Neural progenitor cell (in vitro differentiated cells): Measurements from ENCODE around the gene PAXIP1. TPM values are rescaled to one million over a fixed set of nuclear protein-coding genes. Genes with fewer than 3 reads are reported as not detected.

ENCODE experiments used
- DNase-seq: peaks from one replicate; pipeline ENCODE4 v3.0.0-alpha.2; 2016; ENCODE audit warnings: low spot score
- H2AFZ ChIP-seq: fragments of 200-600 bp; sonication (generic); replicated peaks from 2 replicates; pipeline ENCODE4 v1.6.1; 2016; ENCODE audit warnings: antibody characterized with exemption
- H3F3A ChIP-seq: fragments of 200-600 bp; sonication (generic); 2 replicates; pipeline ENCODE4 v1.6.1; 2016; ENCODE audit warnings: antibody characterized with exemption, low read depth
- H3K27ac ChIP-seq: fragments of 200-600 bp; sonication (generic); 2 replicates; pipeline ENCODE4 v1.5.1; 2016; ENCODE audit warnings: mild to moderate bottlenecking
- H3K27me3 ChIP-seq: fragments of 200-600 bp; sonication (generic); 2 replicates; pipeline ENCODE4 v1.6.1; 2016; ENCODE audit warnings: mild to moderate bottlenecking, moderate library complexity
- H3K36me3 ChIP-seq: fragments of 200-600 bp; sonication (generic); 2 replicates; pipeline ENCODE4 v1.5.1; 2016
- H3K4me1 ChIP-seq: fragments of 200-600 bp; sonication (generic); 2 replicates; pipeline ENCODE4 v1.6.1; 2016; ENCODE audit warnings: mixed run types
- H3K4me2 ChIP-seq: fragments of 200-600 bp; sonication (generic); 2 replicates; pipeline ENCODE4 v1.6.1; 2016
- H3K4me3 ChIP-seq: fragments of 200-600 bp; sonication (generic); 2 replicates; pipeline ENCODE4 v1.5.1; 2016
- H3K79me2 ChIP-seq: fragments of 200-600 bp; sonication (generic); 2 replicates; pipeline ENCODE4 v1.6.1; 2016; ENCODE audit warnings: low read depth
- H3K9ac ChIP-seq: fragments of 200-600 bp; sonication (generic); 2 replicates; pipeline ENCODE4 v1.6.1; 2016
- H3K9me3 ChIP-seq: fragments of 200-600 bp; sonication (generic); 2 replicates; pipeline ENCODE4 v1.5.1; 2016; ENCODE audit warnings: low read depth
- H4K20me1 ChIP-seq: fragments of 200-600 bp; sonication (generic); 2 replicates; pipeline ENCODE4 v1.6.1; 2016; ENCODE audit warnings: low read depth
- H3K27ac Mint-ChIP-seq: 3 replicates; pipeline ENCODE4 v1.8.0; 2021; ENCODE audit warnings: mixed read lengths
- H3K27me3 Mint-ChIP-seq: 2 replicates; pipeline ENCODE4 v1.8.0; 2022; ENCODE audit warnings: low read depth, mild to moderate bottlenecking, inconsistent platforms, moderate library complexity, mixed read lengths; ENCODE audit not compliant: insufficient read depth
- H3K36me3 Mint-ChIP-seq: 3 replicates; pipeline ENCODE4 v1.8.0; 2021; ENCODE audit warnings: mixed read lengths
- H3K4me1 Mint-ChIP-seq: 3 replicates; pipeline ENCODE4 v1.8.0; 2021; ENCODE audit warnings: mixed read lengths
- H3K4me3 Mint-ChIP-seq: 3 replicates; pipeline ENCODE4 v1.8.0; 2021; ENCODE audit warnings: mild to moderate bottlenecking, moderate library complexity, mixed read lengths
- H3K9me3 Mint-ChIP-seq: 3 replicates; pipeline ENCODE4 v1.8.0; 2020; ENCODE audit warnings: mixed read lengths
- CTCF ChIP-seq: fragments of 200-600 bp; sonication (generic); IDR thresholded peaks from 2 replicates; pipeline ENCODE4 v1.5.1; 2017; ENCODE audit warnings: antibody characterized with exemption, mild to moderate bottlenecking
- EZH2 ChIP-seq: fragments of 200-600 bp; sonication (generic); IDR thresholded peaks from 2 replicates; pipeline ENCODE4 v1.6.1; 2017; ENCODE audit warnings: antibody characterized with exemption, mild to moderate bottlenecking, moderate library complexity
- EZH2phosphoT487 ChIP-seq: fragments of 200-600 bp; sonication (generic); IDR thresholded peaks from 2 replicates; pipeline ENCODE4 v1.6.1; 2017; ENCODE audit warnings: antibody characterized with exemption
- total RNA-seq: library from RNA; depleted of rRNA; stranded (reverse); fragments of >200 nt; gene quantifications from 2 replicates; pipeline ENCODE4 v1.2.3, GENCODE V29; 2015; ENCODE audit warnings: low replicate concordance

Gene PAXIP1
- total RNA-seq, 1 donor from 2014 or later: 26.1 TPM

GRCh38 chr7:154919344-154920225 lies 83.3 kb downstream of the PAXIP1 start:
- Histone ChIP-seq H3K27ac (no peak overlapping the region), H3K9ac (no peak overlapping the region), H3K27me3 (peaks cover 5% of the 10 kb centered on the region), H3K4me2 (no peak overlapping the region), H3K4me1 (no peaks in the 10 kb centered on the region), H3K4me3 (no peak overlapping the region), H2AFZ (no peak overlapping the region), H3F3A (no peaks in the 10 kb centered on the region), H3K36me3 (no peaks in the 10 kb centered on the region), H4K20me1 (no peaks in the 10 kb centered on the region), H3K79me2 (no peaks in the 10 kb centered on the region), H3K9me3 (no peaks in the 10 kb centered on the region)
- H3K36me3 Mint-ChIP-seq: no peaks in the 10 kb centered on the region
- H3K27ac Mint-ChIP-seq: no peak overlapping the region
- no peak overlapping the region for H3K4me3 Mint-ChIP-seq
- H3K4me1 Mint-ChIP-seq: no peaks in the 10 kb centered on the region
- no peak for TF ChIP-seq CTCF
- DNase-seq: no peak
- peaks cover 6% of the 10 kb centered on the region for H3K27me3 Mint-ChIP-seq
- H3K9me3 Mint-ChIP-seq: no peaks in the 10 kb centered on the region

GRCh38 chr7:154918741-154919140 lies 84.2 kb downstream of the PAXIP1 start:
- no peaks in the 10 kb centered on the region for H3K9me3 ChIP-seq
- DNase-seq: no peak
- H3K27ac ChIP-seq: no peak overlapping the region
- H3K9ac ChIP-seq: no peak overlapping the region
- H2AFZ ChIP-seq: no peak overlapping the region
- peaks cover 3% of the 10 kb centered on the region for H3K4me1 Mint-ChIP-seq
- no peaks in the 10 kb centered on the region for H3K36me3 Mint-ChIP-seq
- H3K79me2 ChIP-seq: no peaks in the 10 kb centered on the region
- peaks cover 13% of the 10 kb centered on the region for H3K27me3 ChIP-seq
- H3F3A ChIP-seq: no peaks in the 10 kb centered on the region
- no peak overlapping the region for H3K27ac Mint-ChIP-seq
- no peaks in the 10 kb centered on the region for H3K9me3 Mint-ChIP-seq
- H3K4me3 Mint-ChIP-seq: no peak overlapping the region
- no peaks in the 10 kb centered on the region for H4K20me1 ChIP-seq
- H3K4me3 ChIP-seq: no peak overlapping the region
- H3K4me1 ChIP-seq: no peaks in the 10 kb centered on the region
- H3K27me3 Mint-ChIP-seq: peaks cover 6% of the 10 kb centered on the region
- H3K36me3 ChIP-seq: no peaks in the 10 kb centered on the region
- H3K4me2 ChIP-seq: no peak overlapping the region
- TF ChIP-seq EZH2phosphoT487 (no peak), CTCF (no peak), EZH2 (no peak)

- H4K20me1 ChIP-seq: no peaks in the 10 kb centered on the region
- TF ChIP-seq CTCF (no peak), EZH2phosphoT487 (no peak), EZH2 (no peak)
- H3K36me3 ChIP-seq: no peaks in the 10 kb centered on the region
- Mint-ChIP-seq H3K27ac (no peak overlapping the region), H3K27me3 (peaks cover 6% of the 10 kb centered on the region), H3K36me3 (no peaks in the 10 kb centered on the region), H3K9me3 (no peaks in the 10 kb centered on the region), H3K4me1 (peaks cover 4% of the 10 kb centered on the region), H3K4me3 (no peak overlapping the region)
- peaks cover 13% of the 10 kb centered on the region for H3K27me3 ChIP-seq
- H3K27ac ChIP-seq: no peak overlapping the region
- no peaks in the 10 kb centered on the region for H3F3A ChIP-seq
- no peak overlapping the region for H3K4me2 ChIP-seq
- H3K9ac ChIP-seq: no peak overlapping the region
- H3K4me1 ChIP-seq: no peaks in the 10 kb centered on the region
- no peaks in the 10 kb centered on the region for H3K79me2 ChIP-seq
- DNase-seq: no peak
- H2AFZ ChIP-seq: no peak overlapping the region
- H3K9me3 ChIP-seq: no peaks in the 10 kb centered on the region
- no peak overlapping the region for H3K4me3 ChIP-seq
Observed at GRCh38 chr7:154918266-154918665, 84.7 kb downstream of the PAXIP1 start.
